Neuronal stem cell (in vitro differentiated cells): Measurements from ENCODE around the gene TRIM34. TPM values are rescaled to one million over a fixed set of nuclear protein-coding genes. Genes with fewer than 3 reads are reported as not detected.
A peak's percentile ranks its signal among the peaks of the same experiment; 100 is the strongest.

ENCODE experiments used
- DNase-seq: peaks from one replicate; pipeline ENCODE4 v3.0.0-alpha.2; 2013; ENCODE audit warnings: low spot score
- H2AFZ ChIP-seq: one replicate; pipeline ENCODE4 v1.6.1; 2013; ENCODE audit warnings: mild to moderate bottlenecking, low read length, inconsistent platforms
- H2AK5ac ChIP-seq: 2 replicates; pipeline ENCODE4 v1.6.1; 2013; ENCODE audit warnings: low read depth, mild to moderate bottlenecking, inconsistent platforms, low read length, moderate library complexity, mixed read lengths
- H2BK120ac ChIP-seq: 2 replicates; pipeline ENCODE4 v1.6.1; 2013; ENCODE audit warnings: low read depth, mild to moderate bottlenecking, inconsistent platforms, low read length, moderate library complexity, mixed read lengths
- H2BK12ac ChIP-seq: one replicate; pipeline ENCODE4 v1.6.1; 2013; ENCODE audit warnings: low read length, inconsistent platforms
- H2BK15ac ChIP-seq: 2 replicates; pipeline ENCODE4 v1.6.1; 2013; ENCODE audit warnings: mild to moderate bottlenecking, low read length, inconsistent platforms, mixed read lengths
- H2BK5ac ChIP-seq: one replicate; pipeline ENCODE4 v1.6.1; 2013; ENCODE audit warnings: inconsistent platforms, mild to moderate bottlenecking, low read length, moderate library complexity
- H3K14ac ChIP-seq: one replicate; pipeline ENCODE4 v1.6.1; 2013; ENCODE audit warnings: low read length, inconsistent platforms
- H3K18ac ChIP-seq: 2 replicates; pipeline ENCODE4 v1.6.1; 2013; ENCODE audit warnings: low read length, inconsistent platforms
- H3K23ac ChIP-seq: 2 replicates; pipeline ENCODE4 v1.6.1; 2013; ENCODE audit warnings: low read depth, mild to moderate bottlenecking, mixed read lengths, low read length, inconsistent platforms; ENCODE audit not compliant: poor library complexity
- H3K27ac ChIP-seq: replicated peaks from 3 replicates; pipeline ENCODE4 v1.5.1; 2013; ENCODE audit warnings: low read length, inconsistent platforms
- H3K27me3 ChIP-seq, 3 experiments: 2 replicates each; pipeline ENCODE4 v1.6.1; 2013; ENCODE audit warnings: low read length in 3 of 3, mild to moderate bottlenecking in 2 of 3, inconsistent platforms in 1 of 3, low read depth in 1 of 3, mixed read lengths in 1 of 3, moderate library complexity in 1 of 3; ENCODE audit not compliant: control insufficient read depth in 3 of 3, insufficient read depth in 3 of 3
- H3K36me3 ChIP-seq, 2 donors: replicated peaks in 1 of 2; 2 replicates each; pipeline ENCODE4 v1.6.1; 2013; ENCODE audit warnings: low read length in 2 of 2; ENCODE audit not compliant: control insufficient read depth in 2 of 2, insufficient read depth in 2 of 2
- H3K4ac ChIP-seq: 2 replicates; pipeline ENCODE4 v1.6.1; 2013; ENCODE audit warnings: inconsistent platforms, mild to moderate bottlenecking, low read length, moderate library complexity
- H3K4me1 ChIP-seq, 2 donors: 1 replicate in 1 of 2; 2 replicates in 1 of 2; pipeline ENCODE4 v1.6.1; 2013; ENCODE audit warnings: low read length in 2 of 2, low read depth in 1 of 2; ENCODE audit not compliant: control insufficient read depth in 2 of 2, insufficient read depth in 1 of 2
- H3K4me2 ChIP-seq: one replicate; pipeline ENCODE4 v1.6.1; 2013; ENCODE audit warnings: mild to moderate bottlenecking, low read length, inconsistent platforms; ENCODE audit not compliant: insufficient read depth, poor library complexity, severe bottlenecking
- H3K4me3 ChIP-seq, 2 donors: 2 replicates each; pipeline ENCODE4 v1.5.1; 2013; ENCODE audit warnings: low read length in 2 of 2, mild to moderate bottlenecking in 2 of 2, inconsistent platforms in 1 of 2, moderate library complexity in 1 of 2
- H3K79me1 ChIP-seq: one replicate; pipeline ENCODE4 v1.6.1; 2013; ENCODE audit warnings: low read depth, mild to moderate bottlenecking, inconsistent platforms, low read length, moderate library complexity
- H3K9ac ChIP-seq: one replicate; pipeline ENCODE4 v1.6.1; 2013; ENCODE audit warnings: mild to moderate bottlenecking, low read depth, low read length, inconsistent platforms; ENCODE audit not compliant: poor library complexity
- H3K9me3 ChIP-seq, 2 donors: replicated peaks in 1 of 2; 2 replicates each; pipeline versions ENCODE3 to v1.6.1; 2013; ENCODE audit warnings: low read length in 2 of 2, mild to moderate bottlenecking in 2 of 2, inconsistent platforms in 1 of 2, low read depth in 1 of 2, mixed read lengths in 1 of 2, moderate library complexity in 1 of 2; ENCODE audit not compliant: control insufficient read depth in 2 of 2, insufficient read depth in 1 of 2
- H4K8ac ChIP-seq: one replicate; pipeline ENCODE4 v1.6.1; 2013; ENCODE audit warnings: low read depth, mild to moderate bottlenecking, inconsistent platforms, low read length, moderate library complexity
- H4K91ac ChIP-seq: one replicate; pipeline ENCODE4 v1.6.1; 2013; ENCODE audit warnings: low read length, low read depth, mild to moderate bottlenecking, inconsistent platforms; ENCODE audit not compliant: poor library complexity
- WGBS, 2 donors: extraction: QIAGEN DNeasy Blood & Tissue Kit; methylation state at CpG; one replicate each; pipeline ENCODE4 v1.1.7; 2013; ENCODE audit warnings: missing lambda C conversion rate in 2 of 2, mixed read lengths in 1 of 2; ENCODE audit not compliant: insufficient read length in 2 of 2, insufficient replicate concordance in 1 of 2; ENCODE audit errors: extremely low coverage in 2 of 2; 5-methylcytosine and 5-hydroxymethylcytosine counted together
- polyA plus RNA-seq, 2 experiments: library from polyadenylated mRNA; stranded (reverse); fragments of 200-250 nt; gene quantifications; one replicate each; pipeline ENCODE4 v1.2.3, GENCODE V29; 2013

The TRIM34 gene, protein sequence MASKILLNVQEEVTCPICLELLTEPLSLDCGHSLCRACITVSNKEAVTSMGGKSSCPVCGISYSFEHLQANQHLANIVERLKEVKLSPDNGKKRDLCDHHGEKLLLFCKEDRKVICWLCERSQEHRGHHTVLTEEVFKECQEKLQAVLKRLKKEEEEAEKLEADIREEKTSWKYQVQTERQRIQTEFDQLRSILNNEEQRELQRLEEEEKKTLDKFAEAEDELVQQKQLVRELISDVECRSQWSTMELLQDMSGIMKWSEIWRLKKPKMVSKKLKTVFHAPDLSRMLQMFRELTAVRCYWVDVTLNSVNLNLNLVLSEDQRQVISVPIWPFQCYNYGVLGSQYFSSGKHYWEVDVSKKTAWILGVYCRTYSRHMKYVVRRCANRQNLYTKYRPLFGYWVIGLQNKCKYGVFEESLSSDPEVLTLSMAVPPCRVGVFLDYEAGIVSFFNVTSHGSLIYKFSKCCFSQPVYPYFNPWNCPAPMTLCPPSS
- 2.9 TPM for polyA plus RNA-seq (2013, experiment 1 of 2)
- 2.3 TPM for polyA plus RNA-seq (2013, experiment 2 of 2)

DNA sequence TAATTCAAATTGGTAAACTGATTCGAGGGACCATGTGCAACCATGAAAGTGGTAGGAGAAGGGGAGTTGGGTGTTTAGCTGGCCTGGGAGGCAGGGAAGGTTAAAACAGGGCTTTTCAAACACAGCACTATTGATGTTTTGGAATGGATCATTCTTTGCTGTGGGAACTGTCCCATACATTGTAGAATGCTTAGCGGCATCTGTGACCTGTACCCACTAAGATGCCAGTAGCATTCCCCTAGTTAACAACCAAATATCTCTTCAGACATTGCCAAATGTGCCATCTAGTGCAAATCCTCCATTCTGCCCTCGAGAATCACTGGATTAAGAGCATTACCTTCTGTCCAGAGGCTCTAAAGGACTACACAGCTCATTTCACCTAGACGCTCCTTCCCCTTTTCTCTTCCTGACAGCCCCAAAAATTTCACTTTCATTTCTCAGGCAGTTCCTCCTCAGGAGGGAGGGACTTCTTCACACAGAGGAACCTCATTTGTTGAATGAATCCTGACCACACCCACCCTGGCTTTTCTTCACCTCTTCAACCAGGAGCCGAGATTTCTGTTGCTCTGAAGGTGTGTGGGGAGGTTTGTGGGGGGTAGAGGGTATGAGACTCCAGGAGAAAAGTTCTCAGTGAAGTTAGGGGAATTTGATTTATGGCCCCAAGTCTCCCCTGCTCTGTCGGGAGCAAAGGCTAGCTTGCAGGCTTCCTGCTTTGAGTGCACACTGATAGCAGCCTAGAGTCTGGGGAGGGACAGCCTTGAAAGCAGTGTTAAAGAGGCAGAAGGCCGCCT is at the start of gene TRIM34:
Gene TRIM34, plus strand, starts transcription at position 513 of the 791 bp plus-strand sequence. CDS start 7,331 bp downstream, outside the sequence.
- Histone ChIP-seq H3K4ac (no peak within 1 kb of the TSS), H3K27me3 (no peaks in the 10 kb centered on the region), H2AFZ (peak within 1 kb of the TSS; percentile 86), H3K23ac (no peak within 1 kb of the TSS), H3K27ac (no peak within 1 kb of the TSS), H3K9ac (no peak within 1 kb of the TSS), H3K18ac (no peak within 1 kb of the TSS), H3K14ac (no peak within 1 kb of the TSS), H2AK5ac (no peak within 1 kb of the TSS), H3K4me1 (peaks cover 3 to 7% of the 10 kb centered on the region in 2 donors), H4K91ac (no peak within 1 kb of the TSS), H2BK120ac (no peak within 1 kb of the TSS), H3K79me1 (no peaks in the 10 kb centered on the region), H3K4me3 (peak within 1 kb of the TSS in 1 of 2 donors; percentile 36), H2BK12ac (no peak within 1 kb of the TSS), H3K4me2 (peak within 1 kb of the TSS; percentile 43), H3K9me3 (no peaks in the 10 kb centered on the region), H3K36me3 (no peaks in the 10 kb centered on the region), H2BK5ac (no peak within 1 kb of the TSS), H2BK15ac (no peak within 1 kb of the TSS), H4K8ac (no peak within 1 kb of the TSS)
- WGBS, 2 donors, result no CpG with 5 or more reads among the region's 7 CpGs
- DNase-seq, result peak; percentile 11

DNA sequence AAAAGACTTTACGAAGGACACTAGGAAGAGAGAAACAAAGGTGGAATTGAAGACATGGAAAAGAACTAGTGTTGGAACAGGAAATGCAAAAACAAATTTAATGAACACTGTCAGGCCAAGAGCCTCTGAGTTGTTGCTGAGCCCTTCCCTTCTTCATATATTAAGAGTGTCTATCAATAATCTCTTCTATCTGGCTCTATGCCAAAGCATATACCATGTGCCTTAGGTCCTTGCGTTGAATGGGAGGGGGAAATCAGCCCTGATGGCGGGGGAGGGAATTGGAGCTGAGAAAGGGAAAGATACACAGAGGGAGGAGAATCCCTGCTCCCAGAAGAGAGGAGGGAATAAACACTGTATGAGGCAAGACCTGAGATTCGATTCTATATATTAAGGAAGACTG is 49.6 kb upstream of the TRIM34 start:
- no peak overlapping the region for H2BK15ac ChIP-seq
- H3K27ac ChIP-seq, result no peak overlapping the region
- no peak overlapping the region for H2BK12ac ChIP-seq
- peaks cover 0 to 6% (median 0%) of the 10 kb centered on the region in 3 experiments for H3K27me3 ChIP-seq
- no peak overlapping the region for H3K4me3 ChIP-seq
- no peak overlapping the region for H2BK5ac ChIP-seq
- H2AK5ac ChIP-seq, result no peak overlapping the region
- H3K23ac ChIP-seq, result no peak overlapping the region
- H3K18ac ChIP-seq, result no peak overlapping the region
- H3K4me1 ChIP-seq, result no peaks in the 10 kb centered on the region
- no peak overlapping the region for H2AFZ ChIP-seq
- no peak overlapping the region for H3K4ac ChIP-seq
- H3K4me2 ChIP-seq, result no peak overlapping the region
- no peaks in the 10 kb centered on the region for H3K9me3 ChIP-seq
- no peak overlapping the region for H3K14ac ChIP-seq
- H2BK120ac ChIP-seq, result no peak overlapping the region
- no peak for DNase-seq
- WGBS, 2 donors, result no CpG with 5 or more reads among the region's 4 CpGs
- no peak overlapping the region for H3K9ac ChIP-seq
- H4K8ac ChIP-seq, result no peak overlapping the region
- H4K91ac ChIP-seq, result no peak overlapping the region
- H3K79me1 ChIP-seq, result no peaks in the 10 kb centered on the region
- H3K36me3 ChIP-seq, result no peaks in the 10 kb centered on the region

DNA sequence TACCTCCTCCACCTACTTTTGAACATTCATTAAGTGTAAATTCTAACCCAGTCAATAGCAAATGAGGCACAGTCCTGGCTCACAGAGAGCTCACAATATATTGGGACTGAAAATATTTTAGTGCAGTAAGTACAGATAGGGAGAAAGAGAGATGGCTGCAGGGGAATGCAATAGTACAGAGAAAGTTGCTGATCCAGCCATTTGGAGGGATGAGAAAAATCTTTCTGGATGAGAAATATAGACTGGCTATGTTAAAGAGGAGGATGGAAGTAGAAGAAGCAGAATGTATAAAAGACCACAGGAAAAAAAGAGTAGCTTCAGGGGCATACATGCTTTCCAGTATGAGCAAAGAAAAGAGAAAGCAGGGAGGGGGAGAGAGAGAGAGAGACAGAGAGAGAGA is 47.7 kb upstream of the TRIM34 start:
- Histone ChIP-seq H2BK5ac (no peak overlapping the region), H3K18ac (no peak overlapping the region), H3K36me3 (no peaks in the 10 kb centered on the region), H3K23ac (no peak overlapping the region), H2AFZ (no peak overlapping the region), H2BK12ac (no peak overlapping the region), H3K4me2 (no peak overlapping the region), H3K4ac (no peak overlapping the region), H3K14ac (no peak overlapping the region), H3K79me1 (no peaks in the 10 kb centered on the region), H4K8ac (no peak overlapping the region), H3K9me3 (no peaks in the 10 kb centered on the region), H3K4me1 (no peaks in the 10 kb centered on the region), H3K4me3 (no peak overlapping the region), H2BK15ac (no peak overlapping the region), H2BK120ac (no peak overlapping the region), H4K91ac (no peak overlapping the region), H2AK5ac (no peak overlapping the region), H3K27ac (no peak overlapping the region), H3K27me3 (peaks cover 0 to 5% (median 0%) of the 10 kb centered on the region in 3 experiments), H3K9ac (no peak overlapping the region)
- DNase-seq, result no peak

DNA sequence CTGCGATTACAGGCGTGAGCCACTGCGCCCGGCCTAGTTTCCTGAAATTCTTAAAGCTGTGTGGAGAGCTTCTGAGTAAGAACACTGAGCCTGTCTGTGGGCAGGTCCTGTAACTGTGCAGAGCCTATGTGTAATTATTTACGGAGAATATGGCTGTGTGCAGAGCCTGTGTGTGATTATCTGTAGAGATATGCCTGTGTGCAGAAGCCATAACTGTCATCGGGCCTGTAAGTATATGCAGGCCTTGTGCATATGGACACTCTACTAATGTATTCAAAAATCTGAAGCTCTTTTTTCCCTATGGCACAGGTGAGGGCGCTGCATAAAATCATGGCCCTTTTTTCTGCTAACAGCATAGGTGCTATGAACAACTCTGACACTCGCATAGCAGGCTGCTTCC is 44.2 kb upstream of the TRIM34 start, which contains the start of gene OR52B6:
Gene OR52B6, plus strand, starts transcription at position 301 of the 400 bp plus-strand sequence. Its CDS starts 0 bp downstream, at position 301.
- no peak within 1 kb of the TSS for H3K9ac ChIP-seq
- H2BK15ac ChIP-seq, result no peak within 1 kb of the TSS
- no peaks in the 10 kb centered on the region for H3K9me3 ChIP-seq
- H4K8ac ChIP-seq, result no peak within 1 kb of the TSS
- no peak within 1 kb of the TSS for H2BK12ac ChIP-seq
- H3K4ac ChIP-seq, result no peak within 1 kb of the TSS
- H3K4me3 ChIP-seq, result peak within 1 kb of the TSS in 1 of 2 donors; percentile 54
- H3K4me2 ChIP-seq, result no peak within 1 kb of the TSS
- no peak within 1 kb of the TSS for H3K18ac ChIP-seq
- no peaks in the 10 kb centered on the region for H3K79me1 ChIP-seq
- H3K14ac ChIP-seq, result peak within 1 kb of the TSS; percentile 10
- no peak within 1 kb of the TSS for H4K91ac ChIP-seq
- H2AFZ ChIP-seq, result no peak within 1 kb of the TSS
- H2AK5ac ChIP-seq, result no peak within 1 kb of the TSS
- DNase-seq, result no peak
- WGBS, 2 donors, result no CpG with 5 or more reads among the region's 8 CpGs
- H2BK120ac ChIP-seq, result no peak within 1 kb of the TSS
- no peaks in the 10 kb centered on the region for H3K36me3 ChIP-seq
- no peak within 1 kb of the TSS for H3K27ac ChIP-seq
- H3K4me1 ChIP-seq, result no peaks in the 10 kb centered on the region
- peaks cover 0 to 5% (median 0%) of the 10 kb centered on the region in 3 experiments for H3K27me3 ChIP-seq
- no peak within 1 kb of the TSS for H2BK5ac ChIP-seq
- H3K23ac ChIP-seq, result no peak within 1 kb of the TSS
